Activated CD8-positive, alpha-beta memory T cell treated with anti-CD3 and anti-CD28 coated beads for 4 hours (primary cell): Measurements from ENCODE around the gene APBB2.

Source experiments
- DNase-seq, 2 donors: peaks; one replicate each; pipeline ENCODE4 v3.0.0-alpha.2; 2020; ENCODE audit warnings: low read depth in 2 of 2

Gene APBB2

GRCh38 chr4:41215969-41216293 is 1.6 kb upstream of the APBB2 start:
- no peak for DNase-seq

- DNase-seq = no peak
Measured at GRCh38 chr4:41215155-41215554, 813 bp upstream of the APBB2 start.

DNA sequence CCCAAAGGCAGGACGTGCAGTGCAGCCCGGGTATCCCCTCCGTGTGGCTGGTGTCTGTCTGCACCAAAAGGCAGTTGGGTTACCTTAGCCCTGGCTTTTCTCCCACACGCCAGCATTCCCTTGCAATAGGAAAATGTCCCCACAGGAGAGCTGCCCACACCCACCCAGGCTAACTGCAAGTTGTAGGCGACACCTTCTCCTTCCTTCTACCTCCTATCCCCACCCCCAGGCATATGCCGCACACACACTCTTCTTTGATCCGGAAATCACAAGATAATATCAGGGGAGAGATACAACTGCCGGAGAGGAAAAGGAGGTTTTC is 444 bp upstream of the APBB2 start:
- no peak for DNase-seq

- DNase-seq = no peak
Measured at GRCh38 chr4:41213625-41214135, 662 bp downstream of the APBB2 start.

GRCh38 chr4:41212616-41213203 is 1.6 kb downstream of the APBB2 start:
- no peak for DNase-seq

DNA sequence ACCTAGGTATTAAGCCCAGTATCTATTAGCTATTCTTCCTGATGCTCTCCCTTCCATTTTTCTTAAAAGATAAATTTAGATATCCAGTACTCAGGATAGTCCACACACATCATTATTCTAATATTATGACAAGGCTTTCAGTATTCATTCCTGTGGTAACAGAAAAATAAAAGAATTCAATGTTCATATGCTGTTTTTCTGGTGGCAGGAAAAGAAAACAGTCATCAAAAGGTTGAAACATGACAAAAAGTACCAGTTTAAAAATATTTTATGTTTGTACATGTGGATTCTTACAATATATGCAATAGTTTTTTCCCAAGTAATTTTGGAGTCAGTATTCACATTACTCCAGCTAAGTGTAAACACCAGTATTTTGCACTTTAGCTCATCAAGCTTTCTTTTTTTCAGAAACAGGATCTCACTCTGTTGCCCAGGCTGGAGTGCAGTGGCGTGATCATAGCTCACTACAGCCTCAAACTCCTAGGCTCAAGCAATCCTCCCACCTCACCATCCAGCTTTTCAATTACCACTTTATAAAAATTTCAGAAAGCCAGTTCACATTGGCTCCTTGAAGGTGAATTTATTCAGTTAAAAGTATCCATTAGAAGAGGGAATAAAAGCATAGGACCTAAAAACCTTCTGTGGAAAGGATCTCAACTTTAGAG is 2.3 kb downstream of the APBB2 start:
- no peak for DNase-seq

- no peak for DNase-seq
Measured at GRCh38 chr4:41209901-41210300, 4.4 kb downstream of the APBB2 start.

- DNase-seq = no peak
Measured at GRCh38 chr4:41209187-41209586, 5.2 kb downstream of the APBB2 start.

- no peak for DNase-seq
Measured at GRCh38 chr4:41207291-41207831, 7.0 kb downstream of the APBB2 start.

GRCh38 chr4:41205854-41206460 is 8.4 kb downstream of the APBB2 start:
- DNase-seq = no peak

- no peak for DNase-seq
Measured at GRCh38 chr4:41205130-41205529, 9.2 kb downstream of the APBB2 start.

- no peak for DNase-seq
Measured at GRCh38 chr4:41204400-41204978, 9.9 kb downstream of the APBB2 start.

DNA sequence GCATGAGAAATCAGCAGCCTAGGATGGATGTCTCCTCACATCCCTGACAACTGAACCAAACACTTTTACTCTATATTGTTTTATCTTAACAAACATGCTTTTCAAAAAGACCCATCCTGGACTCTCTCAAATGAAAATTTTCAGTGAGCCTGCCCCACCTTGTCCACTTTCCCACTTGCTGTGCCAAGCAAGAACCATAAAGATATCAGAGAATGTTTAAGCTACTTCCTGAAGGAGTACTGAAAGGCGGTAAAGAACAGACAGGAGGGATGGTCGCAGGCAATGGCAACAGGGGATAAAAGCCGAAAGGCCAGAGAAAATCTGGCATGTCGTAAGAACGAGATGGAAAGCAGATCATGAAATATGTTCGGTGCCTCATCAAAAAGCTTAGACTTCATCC is 10.5 kb downstream of the APBB2 start:
- DNase-seq = no peak

DNA sequence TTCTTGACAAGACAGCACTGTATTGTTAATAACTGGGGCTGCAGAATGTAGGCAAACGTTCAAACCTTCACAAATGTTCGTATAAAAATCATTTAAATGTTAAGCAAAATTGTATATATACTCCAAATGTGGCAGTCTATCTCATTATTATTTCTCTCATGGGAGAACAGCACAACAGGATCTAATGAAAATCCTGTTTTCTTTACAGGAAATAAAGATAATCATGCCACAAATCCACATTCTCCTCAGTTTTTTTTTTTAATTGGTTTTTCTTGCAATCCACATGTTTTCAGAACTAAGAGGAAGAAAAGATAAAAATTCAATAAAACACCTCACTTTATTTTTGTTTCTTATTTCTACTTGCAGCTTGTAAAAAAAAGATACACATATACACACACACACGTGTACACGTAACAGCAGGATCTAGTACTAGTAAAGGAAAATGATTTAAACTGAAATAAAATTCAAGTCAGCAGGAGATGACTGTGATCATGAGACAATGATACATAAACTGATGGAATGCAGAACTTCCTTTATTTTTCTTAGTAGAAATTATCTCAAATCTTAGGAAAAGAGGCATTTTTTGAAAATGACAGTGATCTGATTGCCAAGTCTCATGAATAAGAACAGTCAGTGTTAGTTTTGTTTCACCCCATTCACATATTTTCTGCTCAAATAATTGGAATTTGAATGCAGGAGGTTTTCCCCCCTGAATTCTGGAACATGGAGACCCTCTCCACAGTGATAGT is 11.3 kb downstream of the APBB2 start:
- DNase-seq = no peak

GRCh38 chr4:41202356-41202755 is 12.0 kb downstream of the APBB2 start:
- DNase-seq = no peak

- DNase-seq = no peak
Measured at GRCh38 chr4:41200486-41201017, 13.8 kb downstream of the APBB2 start.

DNA sequence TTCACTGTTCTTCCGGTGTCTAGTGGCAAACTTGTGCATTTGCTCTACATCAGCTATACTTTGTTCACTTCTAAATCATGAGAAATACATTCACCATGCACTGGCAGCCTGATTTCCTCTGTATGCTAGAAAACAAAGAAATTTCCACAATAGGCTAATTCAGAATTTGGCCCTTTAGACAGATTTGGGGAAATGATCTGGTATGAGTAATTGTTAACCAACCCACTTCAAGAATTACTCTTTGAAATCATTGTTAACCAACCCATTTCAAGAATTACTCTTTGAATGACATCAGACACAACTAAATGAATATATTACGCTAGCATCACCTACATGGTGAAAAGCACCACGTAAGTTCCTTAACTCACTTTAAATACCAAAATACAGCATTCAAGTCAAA is 14.6 kb downstream of the APBB2 start:
- no peak for DNase-seq

GRCh38 chr4:41197996-41198395 is 16.3 kb downstream of the APBB2 start:
- DNase-seq = no peak

- DNase-seq = no peak
Measured at GRCh38 chr4:41197495-41197894, 16.8 kb downstream of the APBB2 start.

DNA sequence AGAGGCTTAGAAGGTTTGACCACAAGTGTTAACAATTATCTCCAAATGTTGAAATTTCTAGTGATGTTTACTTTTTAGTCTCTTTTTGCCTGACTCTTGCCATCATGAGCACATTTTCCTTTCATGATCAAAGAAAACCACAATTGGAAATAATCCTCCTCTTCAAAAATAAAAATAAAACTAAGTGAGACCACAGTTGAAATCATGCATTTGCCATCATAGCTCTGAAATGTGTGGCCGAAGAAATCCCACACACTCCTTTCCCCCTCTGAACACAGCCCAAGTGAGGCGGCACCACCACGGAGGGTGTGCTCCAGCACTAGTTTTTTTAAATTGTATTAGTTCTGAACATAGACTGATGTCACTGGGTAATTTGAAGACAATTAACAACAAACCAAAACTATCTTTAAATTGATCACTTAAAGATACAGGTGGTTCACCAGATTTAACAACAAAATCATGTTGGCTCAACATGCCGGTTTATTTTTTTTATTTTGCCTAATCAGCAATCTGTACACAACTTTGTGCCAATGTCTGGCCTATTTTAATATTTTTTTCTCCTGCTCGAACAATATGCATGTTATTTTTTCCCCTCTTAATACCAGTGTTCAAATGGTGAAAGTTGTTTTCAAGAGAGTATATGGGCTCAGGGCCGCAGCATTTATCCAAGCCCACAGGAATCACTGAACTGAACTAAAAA is 17.6 kb downstream of the APBB2 start:
- DNase-seq = no peak

DNA sequence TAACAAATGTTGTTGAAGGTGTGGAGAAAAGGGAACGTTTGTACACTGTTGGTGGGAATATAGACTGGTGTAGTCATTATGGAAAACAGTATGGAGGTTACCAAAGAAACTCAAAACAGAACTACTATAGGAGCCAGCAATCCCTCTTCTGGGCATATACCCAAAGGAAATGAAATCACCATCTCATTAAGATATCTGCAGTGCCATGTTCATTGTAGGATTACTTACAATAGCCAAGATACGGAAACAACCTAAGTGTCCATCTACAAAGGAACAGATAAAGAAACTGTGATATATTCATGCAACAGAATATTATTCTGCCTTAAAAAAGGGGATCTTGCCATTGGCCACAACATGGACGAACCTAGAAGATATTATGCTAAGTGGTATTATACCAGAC is 22.2 kb downstream of the APBB2 start:
- DNase-seq = no peak
